ENCODE measurements around the gene LZTS2.
A peak's percentile ranks its signal among the peaks of the same experiment; 100 is the strongest.

The LZTS2 gene

GRCh38 chr10:100998991-100999741 lies 442 bp upstream of the LZTS2 start:
- DNase-seq = peak; percentile 83

- no peak for DNase-seq
These were observed 713 bp downstream of the LZTS2 start for GRCh38 chr10:101000127-101000914.

GRCh38 chr10:101000915-101001658 lies 1.5 kb downstream of the LZTS2 start:
- no peak for DNase-seq

- no peak for DNase-seq
These were observed 2.0 kb downstream of the LZTS2 start for GRCh38 chr10:101001659-101002035.

- no peak for DNase-seq
These were observed 2.8 kb downstream of the LZTS2 start for GRCh38 chr10:101002456-101002855.

- DNase-seq = no peak
These were observed 4.1 kb downstream of the LZTS2 start for GRCh38 chr10:101003639-101004206.

- no peak for DNase-seq
These were observed 5.8 kb downstream of the LZTS2 start for GRCh38 chr10:101005361-101005760.

- no peak for DNase-seq
These were observed 6.4 kb downstream of the LZTS2 start for GRCh38 chr10:101005869-101006567.

- DNase-seq = no peak
These were observed 7.0 kb downstream of the LZTS2 start for GRCh38 chr10:101006593-101007098.

- no peak for DNase-seq
These were observed 7.6 kb downstream of the LZTS2 start for GRCh38 chr10:101007099-101007711.

- DNase-seq = no peak
These were observed 8.6 kb downstream of the LZTS2 start for GRCh38 chr10:101007915-101008822.

- DNase-seq = no peak
These were observed 9.3 kb downstream of the LZTS2 start for GRCh38 chr10:101008823-101009423.

GRCh38 chr10:101010329-101010728 lies 10.7 kb downstream of the LZTS2 start:
- DNase-seq = no peak

GRCh38 chr10:101011517-101012423 lies 12.2 kb downstream of the LZTS2 start:
- no peak for DNase-seq

- peak; percentile 81 for DNase-seq
These were observed 13.1 kb downstream of the LZTS2 start for GRCh38 chr10:101012525-101013364.

- no peak for DNase-seq
These were observed 13.8 kb downstream of the LZTS2 start for GRCh38 chr10:101013365-101013825.

GRCh38 chr10:101014230-101014884 lies 14.7 kb downstream of the LZTS2 start:
- DNase-seq = peak; percentile 79
